HEK293T (cell line): ENCODE measurements around the gene GMDS.

Experiments used
- ARNT ChIP-seq: fragments of 450-650 bp; IDR thresholded peaks from 2 replicates; pipeline ENCODE4 v1.6.1; 2017; ENCODE audit warnings: mild to moderate bottlenecking
- CTBP1 ChIP-seq: fragments of 450-650 bp; IDR thresholded peaks from 2 replicates; pipeline ENCODE4 v1.6.1; 2016; ENCODE audit warnings: borderline replicate concordance
- ELF4 ChIP-seq: fragments of 450-650 bp; IDR thresholded peaks from 2 replicates; pipeline ENCODE4 v1.6.1; 2017; ENCODE audit warnings: antibody characterized with exemption
- FOXA1 ChIP-seq: fragments of 450-650 bp; IDR thresholded peaks from 2 replicates; pipeline ENCODE4 v1.6.1; 2016; ENCODE audit warnings: mild to moderate bottlenecking
- FOXM1 ChIP-seq: fragments of 450-650 bp; IDR thresholded peaks from 2 replicates; pipeline ENCODE4 v1.6.1; 2017; ENCODE audit warnings: mild to moderate bottlenecking, borderline replicate concordance
- HDGF ChIP-seq: fragments of 450-650 bp; IDR thresholded peaks from 2 replicates; pipeline ENCODE4 v1.6.1; 2017; ENCODE audit warnings: antibody characterized with exemption, borderline replicate concordance
- LEF1 ChIP-seq: fragments of 450-650 bp; IDR thresholded peaks from 2 replicates; pipeline ENCODE4 v1.6.1; 2017; ENCODE audit warnings: mild to moderate bottlenecking, borderline replicate concordance
- NFRKB ChIP-seq: fragments of 450-650 bp; IDR thresholded peaks from 2 replicates; pipeline ENCODE4 v1.6.1; 2016; ENCODE audit warnings: mild to moderate bottlenecking, moderate library complexity
- SP1 ChIP-seq: fragments of 450-650 bp; IDR thresholded peaks from 2 replicates; pipeline ENCODE4 v1.6.1; 2017
- SUZ12 ChIP-seq: fragments of 450-650 bp; IDR thresholded peaks from 2 replicates; pipeline ENCODE4 v1.6.1; 2016; ENCODE audit warnings: mild to moderate bottlenecking
- TARDBP ChIP-seq: fragments of 450-650 bp; IDR thresholded peaks from 2 replicates; pipeline ENCODE4 v1.6.1; 2016
- ZNF384 ChIP-seq: fragments of 450-650 bp; IDR thresholded peaks from 2 replicates; pipeline ENCODE4 v1.6.1; 2016
- TF ChIP-seq, protein P1 (sequence below): fragments of 450-650 bp; IDR thresholded peaks from 2 replicates; pipeline ENCODE4 v1.6.1; 2016

DNA sequence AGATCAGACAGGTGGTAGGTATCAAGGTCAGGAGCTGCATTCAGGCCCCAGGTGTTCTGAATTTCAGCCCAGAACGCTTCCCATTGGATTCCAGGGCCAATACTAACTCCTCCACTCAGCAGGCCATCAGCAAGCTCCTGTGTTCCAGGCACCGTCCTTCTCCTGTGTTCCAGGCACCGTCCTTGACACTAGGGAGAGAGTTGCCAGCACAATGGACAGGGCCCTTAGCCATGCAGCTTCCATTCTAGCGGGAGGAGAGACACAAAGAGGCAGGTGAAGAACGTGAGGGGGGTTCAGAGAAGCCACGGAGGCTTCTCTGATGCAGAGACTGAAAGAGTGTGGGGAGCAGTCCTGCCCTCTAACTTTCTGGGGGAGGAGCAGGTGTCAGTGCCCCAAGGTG, 558.0 kb downstream of the GMDS start:
- TF ChIP-seq FOXA1: no peak
- TF ChIP-seq HDGF: no peak
- no peak for TF ChIP-seq ZNF384
- no peak for TF ChIP-seq ARNT
- no peak for TF ChIP-seq SUZ12
- TF ChIP-seq TARDBP: no peak
- no peak for TF ChIP-seq SP1
- TF ChIP-seq ELF4: no peak
- no peak for TF ChIP-seq NFRKB
- TF ChIP-seq, protein P1, sequence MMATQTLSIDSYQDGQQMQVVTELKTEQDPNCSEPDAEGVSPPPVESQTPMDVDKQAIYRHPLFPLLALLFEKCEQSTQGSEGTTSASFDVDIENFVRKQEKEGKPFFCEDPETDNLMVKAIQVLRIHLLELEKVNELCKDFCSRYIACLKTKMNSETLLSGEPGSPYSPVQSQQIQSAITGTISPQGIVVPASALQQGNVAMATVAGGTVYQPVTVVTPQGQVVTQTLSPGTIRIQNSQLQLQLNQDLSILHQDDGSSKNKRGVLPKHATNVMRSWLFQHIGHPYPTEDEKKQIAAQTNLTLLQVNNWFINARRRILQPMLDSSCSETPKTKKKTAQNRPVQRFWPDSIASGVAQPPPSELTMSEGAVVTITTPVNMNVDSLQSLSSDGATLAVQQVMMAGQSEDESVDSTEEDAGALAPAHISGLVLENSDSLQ: no peak
- TF ChIP-seq LEF1: no peak
- TF ChIP-seq FOXM1: no peak
- no peak for TF ChIP-seq CTBP1
